ENCODE results near the gene THUMPD2.
"Not testable (repeated sequence)": the region's sequence is repeated elsewhere in the genome, so short reads cannot be mapped to it uniquely, and the experiment has no call there.

Gene THUMPD2

GRCh38 chr2:39738936-39739335 lies 40.1 kb downstream of the THUMPD2 start:
- DNase-seq (ENCODE audit: low spot score in 2 of 2) (no peak), ATAC-seq (replicated peaks; ENCODE audit: extremely low read depth, poor library complexity, severe bottlenecking) (no peak)
- H3K27ac Mint-ChIP-seq (ENCODE audit: low read depth) = no peak overlapping the region
- peaks cover 9% of the 10 kb centered on the region for H3K4me1 Mint-ChIP-seq
- H3K27me3 Mint-ChIP-seq = no peaks in the 10 kb centered on the region
- H3K36me3 Mint-ChIP-seq (ENCODE audit: insufficient read depth) = peaks cover 36% of the 10 kb centered on the region
- no peak overlapping the region for H3K4me3 Mint-ChIP-seq
- no peaks in the 10 kb centered on the region for H3K9me3 Mint-ChIP-seq

DNA sequence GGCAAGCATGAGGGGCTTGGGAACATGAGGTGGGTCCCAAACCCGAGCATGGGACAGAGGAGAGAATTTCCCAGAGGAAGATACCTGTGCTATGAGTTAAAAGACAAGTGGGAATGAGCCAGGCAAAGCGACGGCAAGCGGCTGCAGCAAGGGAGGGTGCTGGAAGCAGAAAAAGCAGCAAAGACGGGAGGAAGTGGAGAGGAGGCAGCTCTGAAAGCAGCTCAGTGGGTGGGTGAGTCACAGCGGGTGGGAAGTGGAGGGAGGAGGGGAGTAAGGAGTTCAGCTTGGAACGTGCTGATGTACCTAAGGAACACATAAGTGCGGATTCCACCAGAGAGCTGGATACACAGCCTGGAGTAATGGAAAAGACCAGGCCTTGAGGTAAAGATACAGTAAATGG lies 41.4 kb downstream of the THUMPD2 start:
- Mint-ChIP-seq H3K4me3 (no peak overlapping the region), H3K9me3 (no peaks in the 10 kb centered on the region), H3K27me3 (no peaks in the 10 kb centered on the region), H3K4me1 (peaks cover 9% of the 10 kb centered on the region), H3K36me3 (ENCODE audit: insufficient read depth) (peaks cover 36% of the 10 kb centered on the region), H3K27ac (ENCODE audit: low read depth) (no peak overlapping the region)
- ATAC-seq (replicated peaks; ENCODE audit: extremely low read depth, poor library complexity, severe bottlenecking) (no peak), DNase-seq (ENCODE audit: low spot score in 2 of 2) (no peak)

DNA sequence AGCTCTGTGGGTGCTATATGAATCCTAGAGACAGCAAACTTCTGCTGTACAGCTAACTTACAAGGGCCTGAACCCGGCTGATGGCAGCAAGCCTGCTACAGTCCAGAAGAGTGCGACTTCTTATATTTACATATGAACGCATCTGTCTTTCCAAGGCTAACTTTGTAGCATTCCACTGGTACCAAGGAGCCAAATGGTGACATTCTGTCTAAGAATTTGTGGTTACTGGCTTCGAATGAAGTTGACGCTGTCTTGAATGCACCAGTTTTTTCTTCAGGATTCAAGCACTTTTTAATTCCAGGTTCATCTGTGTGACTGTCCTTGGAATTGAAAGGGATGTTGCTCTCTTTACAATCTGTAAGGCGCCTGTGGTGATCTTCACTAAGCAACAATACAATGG lies 42.4 kb downstream of the THUMPD2 start:
- Mint-ChIP-seq H3K27ac (ENCODE audit: low read depth) (no peak overlapping the region), H3K4me1 (peaks cover 9% of the 10 kb centered on the region), H3K4me3 (no peak overlapping the region), H3K9me3 (no peaks in the 10 kb centered on the region), H3K27me3 (no peaks in the 10 kb centered on the region), H3K36me3 (ENCODE audit: insufficient read depth) (peaks cover 33% of the 10 kb centered on the region)
- no peak for ATAC-seq (replicated peaks; ENCODE audit: extremely low read depth, poor library complexity, severe bottlenecking)
- no peak for DNase-seq (ENCODE audit: low spot score in 2 of 2)

DNA sequence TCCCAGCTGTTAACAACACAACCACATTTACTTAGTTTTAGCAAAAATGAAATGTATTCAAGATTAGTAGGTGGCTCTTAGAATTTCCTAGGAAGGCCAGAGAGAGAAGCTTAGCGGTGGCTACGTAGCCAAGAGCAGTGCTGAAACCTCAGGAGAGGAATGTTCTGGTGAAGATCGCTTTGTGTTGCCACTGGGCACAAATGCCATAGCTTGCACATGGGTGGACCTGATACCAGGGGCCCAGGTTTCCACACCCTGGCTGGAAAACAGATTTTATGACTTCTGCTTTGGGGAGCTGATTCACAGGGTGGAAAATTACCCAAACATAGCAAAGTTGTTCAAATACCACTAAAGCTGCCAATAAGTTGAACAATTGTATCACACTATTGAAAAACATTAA lies 43.4 kb downstream of the THUMPD2 start:
- no peaks in the 10 kb centered on the region for H3K9me3 Mint-ChIP-seq
- DNase-seq (ENCODE audit: low spot score in 2 of 2) = no peak
- ATAC-seq (replicated peaks; ENCODE audit: extremely low read depth, poor library complexity, severe bottlenecking) = no peak
- no peak overlapping the region for H3K27ac Mint-ChIP-seq (ENCODE audit: low read depth)
- no peak overlapping the region for H3K4me3 Mint-ChIP-seq
- peaks cover 9% of the 10 kb centered on the region for H3K4me1 Mint-ChIP-seq
- no peaks in the 10 kb centered on the region for H3K27me3 Mint-ChIP-seq
- H3K36me3 Mint-ChIP-seq (ENCODE audit: insufficient read depth) = peaks cover 33% of the 10 kb centered on the region

GRCh38 chr2:39734445-39734844 lies 44.6 kb downstream of the THUMPD2 start:
- H3K4me3 Mint-ChIP-seq = no peak overlapping the region
- no peak for DNase-seq (ENCODE audit: low spot score in 2 of 2)
- H3K9me3 Mint-ChIP-seq = no peaks in the 10 kb centered on the region
- peaks cover 31% of the 10 kb centered on the region for H3K36me3 Mint-ChIP-seq (ENCODE audit: insufficient read depth)
- no peak overlapping the region for H3K27ac Mint-ChIP-seq (ENCODE audit: low read depth)
- H3K27me3 Mint-ChIP-seq = no peaks in the 10 kb centered on the region
- H3K4me1 Mint-ChIP-seq = peaks cover 9% of the 10 kb centered on the region
- no peak for ATAC-seq (replicated peaks; ENCODE audit: extremely low read depth, poor library complexity, severe bottlenecking)

- no peaks in the 10 kb centered on the region for H3K9me3 Mint-ChIP-seq
- no peak for DNase-seq (ENCODE audit: low spot score in 2 of 2)
- no peak overlapping the region for H3K27ac Mint-ChIP-seq (ENCODE audit: low read depth)
- peaks cover 9% of the 10 kb centered on the region for H3K4me1 Mint-ChIP-seq
- H3K36me3 Mint-ChIP-seq (ENCODE audit: insufficient read depth) = peaks cover 27% of the 10 kb centered on the region
- ATAC-seq (replicated peaks; ENCODE audit: extremely low read depth, poor library complexity, severe bottlenecking) = no peak
- no peaks in the 10 kb centered on the region for H3K27me3 Mint-ChIP-seq
- no peak overlapping the region for H3K4me3 Mint-ChIP-seq
Observed at GRCh38 chr2:39733070-39733674, 45.9 kb downstream of the THUMPD2 start.

- no peak overlapping the region for H3K27ac Mint-ChIP-seq (ENCODE audit: low read depth)
- peaks cover 9% of the 10 kb centered on the region for H3K4me1 Mint-ChIP-seq
- no peaks in the 10 kb centered on the region for H3K9me3 Mint-ChIP-seq
- DNase-seq (ENCODE audit: low spot score in 2 of 2) (no peak), ATAC-seq (replicated peaks; ENCODE audit: extremely low read depth, poor library complexity, severe bottlenecking) (no peak)
- peaks cover 23% of the 10 kb centered on the region for H3K36me3 Mint-ChIP-seq (ENCODE audit: insufficient read depth)
- H3K27me3 Mint-ChIP-seq = no peaks in the 10 kb centered on the region
- no peak overlapping the region for H3K4me3 Mint-ChIP-seq
Observed at GRCh38 chr2:39732482-39732881, 46.6 kb downstream of the THUMPD2 start.

DNA sequence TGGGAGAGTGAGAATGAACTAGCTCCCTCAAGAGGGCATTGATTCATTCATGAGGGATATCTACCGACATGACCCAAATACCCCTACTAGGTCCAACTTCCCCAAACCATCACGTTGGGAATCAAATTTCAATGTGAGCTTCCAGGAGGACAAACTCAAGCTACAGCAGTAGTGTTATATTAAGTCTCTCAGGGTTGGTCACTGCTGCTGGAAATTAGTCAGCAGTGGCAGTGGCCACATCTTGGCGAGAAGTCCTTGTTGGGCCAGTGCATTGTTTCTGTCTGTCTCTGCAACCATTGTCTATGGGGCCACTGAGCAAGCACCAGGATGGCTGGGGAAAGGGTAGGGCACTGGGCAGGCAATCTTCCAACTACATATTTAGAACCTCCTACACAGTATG lies 47.5 kb downstream of the THUMPD2 start:
- Mint-ChIP-seq H3K4me1 (peaks cover 9% of the 10 kb centered on the region), H3K27ac (ENCODE audit: low read depth) (no peak overlapping the region), H3K4me3 (no peak overlapping the region), H3K27me3 (no peaks in the 10 kb centered on the region), H3K9me3 (no peaks in the 10 kb centered on the region), H3K36me3 (ENCODE audit: insufficient read depth) (peaks cover 17% of the 10 kb centered on the region)
- DNase-seq (ENCODE audit: low spot score in 2 of 2) (no peak), ATAC-seq (replicated peaks; ENCODE audit: extremely low read depth, poor library complexity, severe bottlenecking) (no peak)

GRCh38 chr2:39730685-39731302 lies 48.3 kb downstream of the THUMPD2 start:
- no peak overlapping the region for H3K4me3 Mint-ChIP-seq
- no peaks in the 10 kb centered on the region for H3K9me3 Mint-ChIP-seq
- H3K27me3 Mint-ChIP-seq = no peaks in the 10 kb centered on the region
- H3K4me1 Mint-ChIP-seq = peaks cover 9% of the 10 kb centered on the region
- DNase-seq (ENCODE audit: low spot score in 2 of 2) (no peak), ATAC-seq (replicated peaks; ENCODE audit: extremely low read depth, poor library complexity, severe bottlenecking) (no peak)
- H3K27ac Mint-ChIP-seq (ENCODE audit: low read depth) = no peak overlapping the region
- H3K36me3 Mint-ChIP-seq (ENCODE audit: insufficient read depth) = peaks cover 15% of the 10 kb centered on the region

- Mint-ChIP-seq H3K9me3 (no peaks in the 10 kb centered on the region), H3K27ac (ENCODE audit: low read depth) (no peak overlapping the region), H3K27me3 (no peaks in the 10 kb centered on the region), H3K4me3 (no peak overlapping the region), H3K4me1 (peaks cover 9% of the 10 kb centered on the region), H3K36me3 (ENCODE audit: insufficient read depth) (peaks cover 10% of the 10 kb centered on the region)
- ATAC-seq (replicated peaks; ENCODE audit: extremely low read depth, poor library complexity, severe bottlenecking) (no peak), DNase-seq (ENCODE audit: low spot score in 2 of 2) (no peak)
Observed at GRCh38 chr2:39730276-39730675, 48.8 kb downstream of the THUMPD2 start.

GRCh38 chr2:39728941-39729351 lies 50.1 kb downstream of the THUMPD2 start:
- no peak for ATAC-seq (replicated peaks; ENCODE audit: extremely low read depth, poor library complexity, severe bottlenecking)
- H3K27ac Mint-ChIP-seq (ENCODE audit: low read depth) = no peak overlapping the region

GRCh38 chr2:39728085-39728484 lies 51.0 kb downstream of the THUMPD2 start:
- not testable (repeated sequence) for H3K4me3 Mint-ChIP-seq; ATAC-seq (replicated peaks; ENCODE audit: extremely low read depth, poor library complexity, severe bottlenecking); H3K4me1 Mint-ChIP-seq; H3K27me3 Mint-ChIP-seq; H3K36me3 Mint-ChIP-seq (ENCODE audit: insufficient read depth); DNase-seq (ENCODE audit: low spot score in 2 of 2); H3K9me3 Mint-ChIP-seq; H3K27ac Mint-ChIP-seq (ENCODE audit: low read depth)

More at GRCh38 chr2:39728941-39729351, 50.1 kb downstream of the THUMPD2 start:
- H3K36me3 Mint-ChIP-seq (ENCODE audit: insufficient read depth) = peaks cover 4% of the 10 kb centered on the region
- DNase-seq (ENCODE audit: low spot score in 2 of 2) = no peak
- H3K4me1 Mint-ChIP-seq = no peaks in the 10 kb centered on the region
- no peak overlapping the region for H3K4me3 Mint-ChIP-seq
- H3K9me3 Mint-ChIP-seq = no peaks in the 10 kb centered on the region
- H3K27me3 Mint-ChIP-seq = no peaks in the 10 kb centered on the region

DNA sequence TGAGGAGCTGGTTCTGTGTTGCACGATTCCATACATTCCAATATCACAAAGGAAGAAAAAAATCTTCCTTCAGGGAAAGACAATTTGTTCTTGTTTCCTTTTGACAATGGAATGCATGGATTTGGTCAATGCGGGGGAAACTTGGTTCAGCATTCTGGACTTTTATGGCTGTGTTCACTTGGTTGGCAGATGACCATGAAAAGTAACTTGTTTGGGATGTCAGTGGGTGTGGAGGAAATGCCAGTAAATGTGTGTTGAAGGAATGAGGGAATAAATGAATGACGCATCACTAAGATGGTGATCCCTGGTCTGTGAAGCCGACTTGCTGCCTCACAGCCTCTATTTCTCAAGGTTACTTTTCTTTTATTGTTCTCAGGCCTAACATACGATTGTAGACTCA lies 53.7 kb downstream of the THUMPD2 start:
- H3K27ac Mint-ChIP-seq (ENCODE audit: low read depth) = no peak overlapping the region
- H3K4me3 Mint-ChIP-seq = no peak overlapping the region
- H3K27me3 Mint-ChIP-seq = peaks cover 18% of the 10 kb centered on the region
- H3K9me3 Mint-ChIP-seq = no peaks in the 10 kb centered on the region
- H3K36me3 Mint-ChIP-seq (ENCODE audit: insufficient read depth) = no peaks in the 10 kb centered on the region
- DNase-seq (ENCODE audit: low spot score in 2 of 2) (no peak), ATAC-seq (replicated peaks; ENCODE audit: extremely low read depth, poor library complexity, severe bottlenecking) (no peak)
- no peaks in the 10 kb centered on the region for H3K4me1 Mint-ChIP-seq

All from central memory CD8-positive, alpha-beta T cell (primary cell).